NCI-H1694 treated with DMSO at 0.1 percent for 48 hours (cell line): ENCODE measurements around the gene MORN1.

ENCODE experiments used
- DNase-seq: peaks from one replicate; lab custom pipeline; 2025; lab: John Stamatoyannopoulos, UW

MORN1 gene

DNA sequence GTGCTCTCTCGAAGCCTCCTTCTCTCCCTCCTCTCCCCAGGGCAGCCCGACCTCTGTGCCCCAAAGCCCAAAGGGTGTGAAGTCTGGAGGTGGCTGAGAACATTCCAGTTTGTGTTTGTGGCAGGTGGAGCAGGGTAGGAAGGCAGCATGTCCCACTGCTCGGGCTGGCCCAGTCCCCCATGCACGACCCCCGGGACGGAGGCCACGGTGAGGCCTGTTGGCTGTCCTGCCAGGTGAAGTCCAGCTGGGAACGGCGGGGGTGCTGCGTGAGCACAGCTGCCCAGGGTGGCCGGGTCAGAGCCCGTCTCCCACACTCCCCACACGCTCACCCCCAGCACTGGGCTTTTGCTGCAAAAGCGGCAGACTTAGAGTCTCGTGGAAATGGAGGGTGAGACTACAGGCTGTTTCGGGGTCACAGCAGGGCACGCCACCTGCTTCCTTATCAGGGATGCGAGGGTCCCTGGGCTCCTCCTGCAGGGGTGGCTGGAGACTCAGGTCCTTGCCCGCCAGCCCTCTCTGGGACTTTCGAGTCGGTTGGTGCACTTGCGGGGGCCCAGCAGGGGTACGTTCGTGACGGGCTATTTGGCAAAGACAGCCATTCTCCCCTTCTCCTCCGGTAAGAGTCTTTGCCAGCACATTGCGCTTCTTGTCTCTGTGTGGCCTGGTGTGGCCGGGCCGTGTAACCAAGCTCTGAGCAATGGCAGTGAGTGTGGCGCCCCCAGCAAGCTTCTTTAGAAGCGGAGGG is 40.3 kb downstream of the MORN1 start:
- DNase-seq, result no peak

GRCh38 chr1:2350501-2350900 is 40.9 kb downstream of the MORN1 start:
- DNase-seq, result no peak

DNA sequence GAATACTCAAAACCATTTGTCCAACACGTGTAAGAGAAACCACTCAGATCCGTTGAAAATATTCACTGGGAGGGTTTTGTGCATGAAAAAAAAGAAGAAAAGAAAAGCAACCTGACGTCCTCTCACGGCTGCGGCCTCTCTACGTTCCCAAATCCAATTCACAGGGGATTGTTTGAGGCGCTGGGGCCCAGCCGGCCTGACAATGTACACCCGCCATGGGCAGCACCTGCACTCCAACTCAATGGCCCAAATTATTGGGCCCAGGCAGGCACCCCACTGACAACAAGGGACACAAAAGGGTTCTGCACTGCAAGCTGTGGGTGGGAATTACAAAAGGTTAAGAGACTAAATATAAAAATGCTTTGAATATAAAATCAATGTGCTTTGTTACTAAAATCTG is 41.5 kb downstream of the MORN1 start:
- DNase-seq, result no peak

GRCh38 chr1:2348346-2349325 is 42.7 kb downstream of the MORN1 start:
- DNase-seq, result no peak

- no peak for DNase-seq
Measured at GRCh38 chr1:2347896-2348295, 43.5 kb downstream of the MORN1 start.

GRCh38 chr1:2347409-2347785 is 44.0 kb downstream of the MORN1 start:
- DNase-seq, result no peak

DNA sequence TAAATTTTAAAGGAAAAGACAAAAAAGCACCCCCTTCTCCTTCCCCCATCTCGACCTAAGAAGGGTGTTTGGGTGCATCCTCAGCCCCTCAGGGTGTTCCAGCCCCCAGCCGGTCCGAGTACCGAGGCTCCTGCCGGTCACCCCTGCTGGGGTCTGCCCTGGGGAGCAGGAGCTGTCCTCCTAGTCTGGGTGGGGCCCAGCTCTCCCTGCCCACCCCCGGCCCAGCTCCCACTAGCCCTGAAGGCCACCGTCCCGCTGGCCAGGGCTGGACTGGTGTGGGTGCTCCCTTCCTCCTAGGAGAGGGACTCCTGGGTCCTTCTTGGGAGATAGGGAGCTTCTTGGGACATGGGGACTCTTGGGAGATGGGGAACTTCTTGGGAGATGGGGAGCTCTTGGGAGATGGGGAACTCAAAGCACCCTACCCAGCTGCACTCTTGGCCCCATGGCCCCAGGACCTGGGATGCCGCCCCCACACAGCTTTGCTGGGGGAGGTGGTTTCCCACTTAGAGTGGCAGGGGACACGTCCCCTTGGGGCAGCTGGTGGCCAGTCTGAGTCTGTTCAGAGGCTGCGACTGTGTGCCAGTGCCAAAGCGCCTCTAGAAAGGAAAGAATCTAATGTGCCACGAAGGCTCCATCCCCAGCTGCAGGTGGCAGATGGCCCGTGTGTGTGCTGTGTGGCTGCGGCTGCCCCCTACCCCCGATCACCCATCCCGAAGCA is 44.5 kb downstream of the MORN1 start:
- DNase-seq, result no peak

- DNase-seq, result no peak
Measured at GRCh38 chr1:2345297-2346075, 45.9 kb downstream of the MORN1 start.

- DNase-seq, result no peak
Measured at GRCh38 chr1:2344744-2345296, 46.5 kb downstream of the MORN1 start.

DNA sequence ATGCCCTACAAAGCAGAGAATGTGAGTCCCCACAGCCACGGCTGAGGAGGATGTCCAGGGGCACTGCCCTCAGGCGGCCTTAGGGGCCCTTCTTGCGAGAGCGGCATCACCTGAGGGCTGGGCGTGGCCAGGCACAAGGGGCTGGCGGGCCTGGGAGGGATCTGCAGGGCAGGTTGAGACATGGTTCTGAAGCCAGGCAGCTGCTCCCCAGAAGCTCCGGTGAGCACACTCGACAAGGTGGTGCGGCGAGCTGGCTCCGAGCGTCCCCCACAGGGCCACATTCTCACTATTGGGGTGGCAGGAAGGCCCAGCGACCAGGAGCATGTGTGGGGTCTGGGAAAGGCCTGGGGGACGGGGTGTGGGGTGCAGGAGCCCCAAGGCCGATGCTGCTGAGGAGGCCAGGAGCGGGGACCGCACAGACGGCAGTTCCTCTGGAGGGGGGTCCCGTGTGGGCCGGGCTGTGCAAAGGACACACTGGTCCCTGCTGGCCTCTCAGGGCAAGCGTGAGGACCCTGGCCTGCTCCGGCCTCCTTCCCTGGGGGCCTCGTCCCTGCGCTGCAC is 47.2 kb downstream of the MORN1 start:
- DNase-seq, result no peak

DNA sequence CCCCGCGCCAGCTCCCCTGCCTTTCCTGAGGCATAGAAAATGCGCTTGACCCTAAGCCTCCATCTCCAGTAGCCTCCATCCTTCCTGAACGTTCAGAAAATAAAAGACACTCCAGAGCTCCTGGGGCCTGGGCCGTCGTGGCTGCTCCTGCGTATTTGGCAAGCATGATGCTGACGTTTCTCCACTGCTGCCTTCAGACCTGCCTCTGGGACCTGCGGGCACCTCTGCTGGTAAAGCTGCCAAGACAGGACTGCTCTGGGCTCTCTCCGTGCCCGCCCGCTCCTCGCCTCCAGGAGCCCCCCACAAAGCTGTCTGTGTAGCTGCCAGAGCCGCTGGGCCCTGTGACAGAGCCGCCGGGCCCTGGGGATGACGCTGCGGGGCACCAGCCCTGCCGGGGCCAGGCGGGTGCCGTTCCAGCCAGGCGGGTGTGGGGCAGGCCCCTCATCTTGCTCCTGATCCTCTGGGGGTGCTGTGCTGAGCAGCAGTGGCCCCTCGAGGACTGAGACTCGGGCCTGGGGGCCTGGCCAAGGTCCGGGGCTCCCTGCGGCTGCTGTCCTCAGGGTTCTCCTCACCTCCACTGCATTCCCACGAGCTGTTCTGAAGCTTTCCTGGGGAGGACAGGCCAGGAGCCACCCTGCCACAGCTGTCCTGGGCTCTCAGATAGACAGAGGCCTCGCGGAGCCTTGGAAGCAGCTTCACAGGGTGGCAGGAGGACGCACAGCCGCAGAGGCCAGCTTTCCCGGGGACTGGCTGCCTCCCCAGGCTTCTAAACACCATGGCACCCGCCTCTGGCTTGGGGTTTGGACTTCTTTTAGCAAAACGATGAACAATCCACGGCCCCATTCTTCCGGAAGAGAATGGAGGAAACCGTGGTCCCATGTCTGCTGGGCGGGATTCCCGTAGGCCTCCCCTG is 48.1 kb downstream of the MORN1 start:
- DNase-seq, result no peak

GRCh38 chr1:2342384-2343022 is 48.9 kb downstream of the MORN1 start:
- DNase-seq, result no peak

DNA sequence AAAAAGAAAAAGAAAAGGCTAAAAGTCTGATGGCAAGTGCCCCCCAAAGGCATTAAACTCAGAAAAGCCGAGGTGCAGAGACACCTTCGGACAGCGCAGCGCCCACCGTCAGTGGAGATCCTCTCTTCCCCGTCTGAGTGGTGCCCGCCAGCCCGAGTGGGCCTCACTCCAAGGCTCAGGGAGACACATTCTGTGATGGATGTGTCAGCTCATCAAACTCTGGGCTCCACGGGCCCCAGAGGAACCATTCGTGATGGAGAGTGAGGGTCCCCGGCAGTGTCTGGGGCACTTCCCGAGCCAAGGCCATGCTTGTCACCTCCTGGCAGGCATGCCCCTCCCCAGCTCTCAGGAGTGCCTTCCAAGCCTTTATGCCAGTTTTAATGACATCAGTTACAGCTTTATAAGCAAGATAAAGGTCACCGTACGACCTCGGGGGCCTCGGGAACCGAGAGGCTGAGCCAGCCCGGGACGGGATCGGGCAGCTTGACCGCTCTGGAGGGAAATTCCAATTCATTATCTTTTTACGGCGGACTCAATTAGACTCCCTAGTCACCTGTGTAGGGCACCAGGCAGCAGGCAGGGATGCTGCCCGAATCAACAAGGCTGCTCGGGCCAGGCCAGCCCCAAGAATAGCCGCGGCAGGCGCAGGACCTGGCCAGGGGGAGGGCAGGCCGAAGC is 49.5 kb downstream of the MORN1 start:
- no peak for DNase-seq

DNA sequence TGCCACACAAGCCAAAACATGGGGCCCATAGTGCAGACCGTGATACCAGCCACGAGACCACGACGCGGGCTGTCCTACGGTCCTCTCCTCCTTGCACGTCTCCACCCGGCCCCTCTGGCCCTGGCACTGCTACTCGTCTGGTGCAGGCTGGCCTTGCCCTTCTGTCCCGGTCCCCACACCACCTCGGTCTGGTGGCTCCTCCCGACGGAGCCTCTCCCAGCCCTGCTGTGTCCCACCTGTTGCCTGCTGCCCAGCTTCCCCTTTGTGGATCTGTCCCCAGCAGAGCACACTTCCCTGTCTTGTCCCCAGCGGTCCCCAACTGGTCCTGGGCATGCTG is 50.5 kb downstream of the MORN1 start:
- DNase-seq, result no peak

DNA sequence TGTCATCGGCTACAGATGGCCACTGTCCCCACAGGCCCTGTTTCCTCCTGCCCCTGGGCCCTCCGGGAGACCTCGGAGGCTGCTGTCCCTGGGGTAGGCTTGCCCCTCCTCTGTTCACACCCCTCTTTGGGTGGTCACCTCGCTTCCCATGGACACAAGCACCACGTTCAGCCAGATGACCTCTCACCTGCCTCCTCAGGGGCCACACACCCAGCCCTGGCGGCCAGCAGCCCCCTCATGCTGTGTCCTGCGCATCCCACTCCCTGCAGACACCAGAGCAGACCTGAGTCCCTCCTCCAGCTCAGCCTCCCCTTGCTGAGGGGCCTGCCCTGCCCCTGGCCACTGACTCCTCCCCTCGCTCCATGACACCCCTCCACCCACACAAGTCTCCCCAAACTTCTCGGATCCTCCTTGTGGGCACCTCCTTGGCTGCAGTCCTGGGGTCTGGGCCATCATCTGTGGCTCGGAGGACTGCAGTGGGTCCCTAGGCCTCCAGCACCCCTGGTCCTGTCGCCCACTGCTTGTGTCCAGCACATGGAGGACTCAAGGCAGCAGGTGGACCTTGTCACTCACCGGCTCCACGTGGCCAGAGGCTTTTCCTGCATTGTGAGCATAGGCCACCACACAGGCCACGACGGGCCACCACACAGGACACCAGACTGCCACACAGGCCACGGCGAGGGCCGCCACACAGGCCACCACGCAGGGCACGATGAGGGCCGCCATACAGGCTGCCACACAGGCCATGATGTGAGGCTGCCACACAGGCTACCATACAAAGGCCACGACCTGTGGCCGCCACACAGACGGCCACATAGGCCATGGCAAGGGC is 51.1 kb downstream of the MORN1 start:
- DNase-seq, result no peak

- DNase-seq, result no peak
Measured at GRCh38 chr1:2339206-2340085, 51.9 kb downstream of the MORN1 start.

DNA sequence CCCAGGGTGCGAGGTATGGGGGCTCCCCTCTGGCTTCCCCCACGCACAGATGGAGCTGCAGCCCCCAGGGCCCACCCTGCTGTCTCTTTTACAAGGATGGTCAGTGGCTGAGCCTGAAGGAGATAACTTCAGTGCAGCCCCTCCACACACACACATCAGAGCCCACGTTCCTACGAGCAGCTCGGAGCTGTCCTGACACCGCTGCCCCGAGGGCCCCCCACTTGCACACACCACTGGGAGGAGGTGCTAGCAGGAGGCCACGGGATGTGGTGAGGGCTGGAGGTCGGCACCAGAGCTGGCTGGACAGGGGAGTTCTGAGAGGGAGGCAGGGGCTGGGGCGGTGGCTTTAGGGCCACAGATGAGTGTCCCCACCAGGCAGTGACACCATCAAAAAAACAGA is 53.9 kb downstream of the MORN1 start:
- DNase-seq, result no peak
